SK-N-DZ (cell line): ENCODE measurements around the gene DPH7. TPM values are rescaled to one million over a fixed set of nuclear protein-coding genes. Genes with fewer than 3 reads are reported as not detected.
"Not testable (repeated sequence)": the region's sequence is repeated elsewhere in the genome, so short reads cannot be mapped to it uniquely, and the experiment has no call there.

ENCODE experiments used
- DNase-seq: peaks from one replicate; pipeline ENCODE4 v3.0.0-alpha.2; 2015; ENCODE audit warnings: low spot score
- polyA plus RNA-seq, 2 experiments: library from polyadenylated mRNA; depleted of rRNA; stranded (reverse); fragments of >200 nt; gene quantifications; 2 replicates each; pipeline ENCODE4 v1.2.3, GENCODE V29; 2014

Gene DPH7
- 86.2 and 109 TPM in 2 replicates for polyA plus RNA-seq (2014; cell fraction: cytosol; rRNA removed)
- 392 and 393 TPM in 2 replicates for polyA plus RNA-seq (2014; cell fraction: nucleus; rRNA removed)

DNA sequence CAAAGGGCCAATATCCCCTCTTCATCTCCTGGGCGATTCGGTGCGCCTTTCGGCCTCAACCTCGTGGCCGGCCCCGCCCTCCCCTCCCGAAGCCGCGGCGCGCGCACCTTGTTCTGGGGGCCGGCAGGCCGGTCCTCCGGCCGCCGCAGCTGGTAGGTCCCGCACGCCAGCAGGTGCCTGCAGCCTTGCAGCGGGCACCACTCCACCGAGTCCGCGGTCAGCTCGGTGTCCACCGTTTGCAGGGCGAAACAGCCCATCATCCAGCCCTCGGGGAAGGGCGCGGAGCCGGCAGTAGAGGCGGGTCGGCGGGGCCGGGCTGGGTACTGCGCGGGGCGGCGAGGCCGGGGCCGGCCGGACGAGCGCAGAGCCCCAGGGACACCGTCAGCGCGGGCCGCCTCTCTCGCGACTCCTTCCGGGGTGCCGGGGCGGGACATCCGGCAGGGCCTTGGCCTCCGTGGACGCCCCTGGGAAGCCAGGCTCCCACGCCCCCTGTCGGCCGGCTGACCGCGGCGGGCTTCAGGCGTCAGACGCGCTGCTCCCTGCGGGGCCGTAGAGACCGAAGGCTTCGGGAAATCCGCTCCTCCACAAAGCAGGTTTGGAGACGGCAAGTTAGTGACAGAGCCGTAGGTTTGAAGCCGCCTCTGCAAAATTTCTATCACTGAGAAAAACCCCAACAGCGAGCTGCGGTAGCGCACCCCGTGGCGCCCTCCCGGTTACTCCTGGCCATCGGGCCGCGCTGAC is at the start of gene DPH7:
DPH7 (minus strand) TSS at position 408 of the 741 bp plus-strand sequence; CDS start at position 260, 148 bp downstream.
- peak; percentile 92 for DNase-seq

DNA sequence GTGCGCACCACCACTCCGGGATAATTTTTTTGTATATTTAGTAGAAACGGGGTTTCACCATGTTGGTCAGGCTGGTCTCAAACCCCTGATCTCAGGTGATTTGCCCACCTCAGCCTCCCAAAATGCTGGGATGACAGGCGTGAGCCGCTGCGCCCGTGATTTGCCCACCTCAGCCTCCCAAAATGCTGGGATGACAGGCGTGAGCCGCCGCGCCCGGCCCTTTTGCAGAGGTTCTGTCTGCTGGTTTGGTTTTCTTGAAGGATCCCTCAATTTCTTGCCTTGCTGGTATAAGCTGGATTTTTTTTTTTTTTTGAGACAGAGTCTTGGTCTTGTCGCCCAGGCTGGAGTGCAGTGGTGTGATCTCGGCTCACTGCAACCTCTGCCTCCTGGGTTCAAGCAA is 48.7 kb upstream of the DPH7 start:
- DNase-seq: not testable (repeated sequence)

DNA sequence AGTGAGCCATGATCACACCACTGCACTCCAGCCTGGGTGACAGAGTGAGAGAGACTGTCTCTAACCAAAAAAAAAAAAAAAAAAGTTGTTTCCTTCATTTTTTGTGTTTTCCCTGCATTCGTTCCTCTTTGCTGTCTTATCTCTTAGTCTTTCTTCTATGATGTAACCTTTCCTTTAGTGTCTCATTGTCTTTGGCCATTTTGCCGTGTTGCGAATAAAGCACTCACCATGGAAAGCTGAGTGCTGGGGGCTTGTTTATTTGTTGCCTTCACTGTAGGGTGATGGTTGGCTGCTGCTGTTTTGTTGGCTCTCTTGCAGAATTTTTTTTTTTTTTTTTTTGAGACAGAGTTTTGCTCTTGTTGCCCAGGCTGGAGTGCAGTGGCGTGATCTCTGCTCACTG is 47.7 kb upstream of the DPH7 start:
- DNase-seq: no peak

DNA sequence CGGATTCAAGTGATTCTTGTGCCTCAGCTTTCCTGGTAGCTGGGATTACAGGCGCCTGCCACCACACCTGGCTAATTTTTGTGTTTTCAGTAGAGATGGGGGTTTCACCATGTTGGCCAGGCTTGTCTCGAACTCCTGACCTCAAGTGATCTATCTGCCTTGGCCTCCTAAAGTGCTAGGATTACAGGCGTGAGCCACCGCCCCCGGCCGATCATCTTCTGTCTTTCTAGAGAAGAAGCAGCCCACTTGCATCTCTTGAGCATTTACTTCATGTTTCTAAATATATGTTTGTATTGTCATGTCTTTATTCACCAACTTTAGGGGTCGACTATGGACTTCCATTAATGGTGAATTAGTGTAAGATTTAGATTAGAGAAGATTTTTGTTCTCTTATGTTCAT is 43.5 kb upstream of the DPH7 start:
- not testable (repeated sequence) for DNase-seq

DNA sequence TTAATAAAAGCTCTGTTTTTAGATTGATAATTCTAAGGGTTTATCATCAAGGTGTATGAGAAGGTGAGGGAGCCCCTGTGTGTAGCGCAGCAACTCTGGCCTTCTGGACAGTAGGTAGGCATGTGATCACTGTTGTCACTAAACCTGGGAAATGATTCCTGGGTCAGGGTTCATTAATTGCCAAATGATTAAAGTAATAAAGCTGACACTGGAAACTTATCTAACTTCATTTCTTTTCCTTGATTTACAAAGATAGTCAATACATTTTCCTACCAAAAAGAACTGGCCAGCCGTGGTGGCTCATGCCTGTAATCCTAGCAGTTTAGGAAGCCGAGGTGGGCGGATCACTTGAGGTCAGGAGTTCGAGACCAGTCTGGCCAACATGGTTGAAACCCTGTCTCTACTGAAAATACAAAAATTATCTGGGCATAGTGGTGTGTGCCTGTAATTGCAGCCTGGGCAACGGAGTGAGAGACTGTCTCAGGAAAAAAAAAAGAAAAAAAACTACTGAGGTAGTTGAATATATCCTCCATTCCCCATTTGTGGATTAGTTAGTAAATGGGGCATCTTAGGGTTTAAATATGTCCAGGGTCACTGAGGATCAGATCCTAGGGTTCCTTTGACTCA is 42.5 kb upstream of the DPH7 start:
- no peak for DNase-seq

DNA sequence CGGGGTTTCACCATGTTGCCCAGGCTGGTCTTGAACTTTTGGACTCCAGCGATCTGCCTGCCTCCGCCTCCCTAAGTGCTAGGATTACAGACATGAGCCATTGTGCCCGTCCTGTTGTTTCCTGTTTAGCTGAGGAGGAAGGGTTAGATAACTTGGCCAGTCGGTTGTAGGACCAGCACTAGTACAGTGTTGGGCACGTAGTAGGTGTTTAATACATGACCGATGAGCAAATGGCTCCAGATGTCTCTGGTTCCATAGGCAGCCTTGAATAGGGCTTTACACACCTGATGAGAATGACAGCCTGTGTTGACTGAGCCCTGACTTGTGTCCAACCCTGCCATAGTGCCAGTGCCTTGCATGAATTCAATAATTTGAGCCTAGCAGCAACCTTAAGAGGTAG is 41.9 kb upstream of the DPH7 start:
- DNase-seq: no peak

DNA sequence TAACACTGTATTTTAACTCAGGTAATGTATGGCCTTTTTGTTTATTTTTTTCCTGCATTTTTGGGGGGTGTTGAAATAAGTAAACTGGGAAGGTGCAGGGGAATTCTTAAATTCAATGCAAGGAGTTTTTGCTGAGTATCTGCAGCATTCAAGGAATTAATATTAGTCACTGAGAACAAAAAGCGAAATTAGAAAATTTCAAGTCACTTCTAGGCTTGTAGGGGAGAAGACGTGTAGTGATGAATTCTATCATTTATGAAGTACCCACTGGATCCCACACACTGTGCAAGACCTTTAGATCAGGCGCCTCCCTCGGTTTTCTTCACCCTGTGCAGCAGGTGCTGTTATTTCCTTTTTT is 41.3 kb upstream of the DPH7 start:
- no peak for DNase-seq

DNA sequence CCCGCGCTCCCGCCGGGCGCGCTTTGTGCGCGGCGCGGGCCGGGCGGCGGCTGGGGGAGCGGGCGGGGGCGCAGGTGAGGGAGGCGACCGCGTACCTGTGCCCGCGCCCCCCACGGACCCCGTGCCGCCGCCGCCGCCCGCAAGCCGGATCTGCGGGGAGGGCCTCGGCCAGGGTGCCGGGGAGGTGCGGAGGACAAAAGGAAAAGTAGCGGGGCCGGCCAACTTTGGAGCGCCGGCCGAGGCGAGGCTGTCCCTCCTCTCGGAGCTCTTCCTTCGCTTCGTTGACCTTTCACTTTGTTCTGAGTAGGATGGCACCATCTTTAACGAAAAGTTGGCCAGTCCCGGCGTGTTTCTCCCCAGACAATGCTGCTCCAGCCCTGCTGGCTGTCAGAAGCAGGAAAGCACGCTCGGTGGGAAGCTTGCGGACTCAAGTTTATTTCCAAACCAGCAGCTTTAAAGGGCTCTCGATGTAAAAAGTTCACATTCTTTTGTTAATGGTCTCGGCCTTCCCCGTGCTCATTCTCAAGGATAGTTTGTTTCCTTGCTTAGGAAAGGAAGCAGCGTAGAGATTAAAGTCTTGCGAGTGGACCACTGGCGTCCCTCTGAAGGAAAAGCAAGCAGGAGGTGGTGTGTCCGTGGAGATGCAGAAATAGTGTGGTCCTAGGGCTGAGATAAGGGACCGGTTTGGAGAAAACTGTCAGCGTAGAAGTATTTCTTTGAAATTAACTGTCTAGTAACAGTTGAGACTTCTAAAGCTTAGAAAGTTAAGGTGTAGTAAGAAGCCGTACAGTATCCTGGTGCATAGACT is 40.7 kb upstream of the DPH7 start:
- DNase-seq: no peak

DNA sequence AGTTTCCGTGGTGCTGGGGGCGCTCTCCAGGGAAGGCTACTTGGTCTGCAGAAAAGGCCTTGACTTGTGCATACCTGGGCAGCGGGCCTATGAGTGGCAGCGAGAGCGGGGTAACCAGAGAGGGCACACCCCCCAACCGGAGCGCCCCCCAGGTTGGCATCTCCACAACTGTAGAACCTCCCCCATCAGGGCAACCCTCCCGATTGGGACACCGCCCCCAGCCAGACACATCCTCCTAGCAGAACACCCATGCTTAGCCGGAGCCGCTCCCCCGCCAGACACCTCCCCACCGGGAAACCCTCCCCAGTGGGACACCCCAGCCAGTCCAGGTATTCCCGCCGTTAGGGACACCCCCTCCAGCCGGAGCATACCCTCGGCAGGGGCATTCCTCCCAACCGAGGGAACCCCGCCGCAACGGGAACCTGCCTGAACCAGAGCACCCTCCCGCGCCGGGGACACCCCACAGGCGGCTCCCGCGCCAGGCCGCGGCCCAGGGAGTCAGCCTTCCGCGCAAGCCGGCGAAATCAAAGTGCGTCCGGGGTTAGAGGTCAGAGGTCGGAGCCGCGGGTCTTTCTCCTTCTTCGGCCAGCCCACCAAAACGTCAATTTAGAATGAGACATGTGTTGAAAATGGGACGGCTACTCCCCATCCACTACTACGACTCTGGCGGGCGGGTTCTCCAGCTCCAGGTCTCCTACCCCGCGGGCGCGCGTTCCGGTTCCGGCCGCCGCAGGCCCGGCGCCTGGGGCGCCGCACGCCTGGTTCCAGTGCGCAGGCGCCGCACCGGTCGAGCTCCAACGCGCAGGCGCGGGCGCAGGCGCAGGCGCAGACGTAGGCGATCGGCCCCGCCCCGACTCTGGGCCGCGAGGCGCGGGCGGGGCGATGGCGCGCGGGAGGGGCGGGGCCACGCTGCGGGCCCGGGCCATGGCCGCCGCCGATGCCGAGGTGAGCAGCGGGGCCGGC is 39.7 kb upstream of the DPH7 start, which contains the start of gene EHMT1:
EHMT1 (plus strand) TSS at position 901 of the 963 bp plus-strand sequence; CDS start at position 925, 24 bp downstream.
- DNase-seq: peak; percentile 78

DNA sequence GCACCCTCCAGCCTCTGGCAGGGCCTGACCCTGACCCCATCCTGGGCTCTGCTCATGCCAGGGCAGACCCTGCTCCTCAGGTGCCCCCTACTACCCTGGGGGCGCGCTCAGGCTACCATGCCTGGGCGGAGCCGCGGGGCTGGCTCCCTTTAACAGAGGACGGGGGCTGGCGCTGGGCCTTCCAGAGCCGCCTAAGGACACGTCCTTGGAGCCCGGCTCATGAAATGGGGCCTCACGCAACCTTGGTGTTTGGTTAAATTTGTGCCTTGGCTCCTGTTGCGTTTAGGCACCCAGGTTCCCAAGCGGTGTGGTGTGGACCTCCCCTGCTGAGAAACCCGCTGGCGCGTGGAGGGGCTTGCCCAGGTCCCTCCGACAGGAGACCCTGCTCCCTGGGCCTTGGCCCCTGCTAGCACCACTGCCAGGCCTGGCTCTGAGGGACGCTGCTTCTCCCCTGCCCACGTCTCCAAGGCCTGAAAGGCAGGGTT is 36.7 kb upstream of the DPH7 start:
- DNase-seq: no peak

DNA sequence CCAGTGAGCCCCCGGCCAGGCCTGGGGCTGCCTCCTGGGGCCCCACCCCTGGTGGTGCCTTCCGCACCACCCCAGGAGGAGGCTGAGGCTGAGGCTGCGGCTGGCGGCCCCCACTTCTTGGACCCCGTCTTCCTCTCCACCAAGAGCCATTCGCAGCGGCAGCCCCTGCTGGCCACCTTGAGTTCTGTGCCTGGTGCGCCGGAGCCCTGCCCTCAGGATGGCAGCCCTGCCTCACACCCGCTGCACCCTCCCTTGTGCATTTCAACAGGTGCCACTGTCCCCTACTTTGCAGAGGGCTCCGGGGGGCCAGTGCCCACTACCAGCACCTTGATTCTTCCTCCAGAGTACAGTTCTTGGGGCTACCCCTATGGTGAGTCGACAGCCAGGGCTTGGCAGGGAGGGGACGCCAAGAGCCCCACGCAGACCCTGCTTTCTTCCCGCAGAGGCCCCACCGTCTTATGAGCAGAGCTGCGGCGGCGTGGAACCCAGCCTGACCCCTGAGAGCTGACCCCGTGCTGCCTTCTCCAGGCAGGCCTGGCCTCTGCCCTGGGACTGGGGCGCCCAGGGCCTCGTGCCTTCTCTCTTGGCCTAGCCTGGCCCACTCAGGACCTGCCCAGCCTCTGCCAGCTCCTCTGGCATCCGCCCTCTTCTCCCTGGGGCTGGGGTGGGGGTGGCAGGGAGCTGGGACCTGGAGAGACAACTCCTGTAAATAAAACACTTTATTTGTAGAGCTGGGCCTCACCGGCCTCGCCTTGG is 36.1 kb upstream of the DPH7 start:
- no peak for DNase-seq

DNA sequence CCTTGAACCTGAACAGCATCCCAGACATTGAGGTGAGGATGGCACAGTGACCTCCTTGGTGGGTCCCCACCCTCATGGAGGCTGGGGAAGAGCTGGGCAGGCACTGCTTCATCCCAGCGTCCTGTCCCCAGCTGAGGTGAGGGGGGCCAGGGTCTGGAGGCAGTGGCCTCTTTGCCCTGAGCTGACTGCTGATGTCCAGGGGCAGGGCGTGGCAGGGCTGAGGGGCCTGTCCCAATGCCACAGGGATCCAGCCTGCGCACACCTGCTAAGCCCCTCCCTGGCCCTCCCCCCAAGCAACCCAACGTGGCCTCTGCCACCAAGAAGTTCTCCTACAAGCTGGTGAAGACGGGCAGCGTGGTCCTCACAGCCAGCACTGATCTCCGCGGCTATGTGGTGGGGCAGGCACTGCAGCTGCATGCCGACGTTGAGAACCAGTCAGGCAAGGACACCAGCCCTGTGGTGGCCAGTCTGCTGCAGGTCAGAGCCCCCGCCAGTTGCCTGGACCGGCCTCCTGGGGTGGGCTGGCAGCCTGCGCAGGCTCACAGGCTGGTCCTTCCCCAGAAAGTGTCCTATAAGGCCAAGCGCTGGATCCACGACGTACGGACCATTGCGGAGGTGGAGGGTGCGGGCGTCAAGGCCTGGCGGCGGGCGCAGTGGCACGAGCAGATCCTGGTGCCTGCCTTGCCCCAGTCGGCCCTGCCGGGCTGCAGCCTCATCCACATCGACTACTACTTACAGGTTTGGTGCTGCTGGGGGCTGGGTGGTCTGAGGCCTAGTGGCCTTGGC is 35.2 kb upstream of the DPH7 start:
- no peak for DNase-seq

DNA sequence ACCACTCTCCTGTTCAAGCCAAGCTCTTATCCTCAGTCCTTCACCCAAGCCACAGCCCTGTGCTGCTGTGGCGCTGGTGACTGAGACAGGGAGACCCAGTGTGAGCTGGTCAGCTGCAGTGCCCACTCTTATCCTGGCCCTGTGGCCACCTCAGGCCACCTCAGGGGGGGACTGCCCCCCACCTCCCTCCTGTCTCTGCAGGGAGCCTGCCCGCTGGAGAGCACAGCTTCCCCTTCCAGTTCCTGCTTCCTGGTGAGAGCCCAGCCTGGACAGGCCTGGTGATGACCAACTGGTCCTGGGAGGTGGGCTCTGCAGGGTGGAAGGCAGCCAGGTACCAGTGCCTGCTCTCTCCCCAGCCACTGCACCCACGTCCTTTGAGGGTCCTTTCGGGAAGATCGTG is 34.5 kb upstream of the DPH7 start:
- no peak for DNase-seq

DNA sequence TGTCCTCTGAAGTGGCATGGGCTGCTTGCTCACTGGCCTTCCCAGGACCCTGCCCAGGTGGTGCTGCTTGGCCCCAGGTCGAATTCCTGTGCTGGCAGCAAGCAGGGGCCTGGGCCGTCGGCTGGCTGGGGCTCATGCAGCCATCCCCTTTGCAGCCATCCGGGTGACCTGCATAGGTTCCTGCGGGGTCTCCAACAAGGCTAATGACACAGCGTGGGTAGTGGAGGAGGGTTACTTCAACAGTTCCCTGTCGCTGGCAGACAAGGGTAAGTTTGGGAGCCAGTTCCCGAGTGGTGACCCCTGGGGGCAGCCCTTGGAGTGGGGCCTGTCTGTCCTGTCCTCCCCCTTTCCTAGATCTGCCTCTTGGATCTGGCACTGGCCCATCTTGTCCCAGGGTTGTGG is 34.0 kb upstream of the DPH7 start:
- no peak for DNase-seq

DNA sequence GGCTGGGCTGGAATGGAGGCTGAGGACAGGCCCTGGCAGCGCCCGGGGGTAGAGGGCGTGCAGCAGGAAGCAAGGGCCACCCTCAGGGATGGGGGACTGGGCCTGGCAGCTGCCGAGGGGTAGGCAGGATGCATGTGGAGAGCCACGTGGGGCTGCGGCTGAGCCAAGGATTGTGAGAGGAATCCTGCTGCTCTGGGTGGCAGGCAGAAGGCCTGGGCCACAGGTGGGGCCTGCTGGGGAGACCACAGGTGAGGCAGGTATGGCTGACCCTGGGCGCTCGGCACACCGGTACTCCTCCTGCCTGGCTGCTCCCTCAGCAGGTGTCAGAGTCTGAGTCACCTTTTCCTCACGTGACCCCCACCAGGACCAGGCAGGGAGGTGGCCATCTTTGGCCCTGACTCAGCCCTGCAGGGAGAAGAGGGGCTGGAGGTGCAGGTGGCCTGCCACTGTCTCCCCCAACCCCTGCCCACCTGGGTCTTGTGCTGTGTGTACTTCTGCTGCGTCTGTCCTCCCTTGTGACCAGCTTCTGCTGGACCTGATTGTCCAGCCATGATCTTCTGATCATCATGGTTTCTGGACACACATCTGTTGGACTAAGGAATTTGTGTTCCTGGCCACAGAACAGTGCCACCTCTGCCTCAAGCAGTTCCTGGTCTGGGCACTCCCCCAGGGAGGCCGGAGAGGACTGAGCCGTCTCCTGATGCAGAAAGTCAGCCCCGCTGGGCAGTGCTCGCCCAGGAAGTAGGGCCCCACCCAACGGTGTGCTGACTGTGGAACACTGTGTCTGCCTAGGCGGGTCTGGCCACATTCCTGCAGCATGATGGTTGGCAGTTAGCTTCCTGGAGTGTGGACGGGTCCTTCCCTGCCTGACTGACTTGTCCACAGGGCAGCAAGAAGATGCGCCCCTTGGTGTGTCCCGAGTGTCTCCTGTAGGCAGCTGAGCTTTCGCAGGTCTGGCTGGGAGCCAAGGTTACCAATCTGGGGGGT is 33.2 kb upstream of the DPH7 start:
- no peak for DNase-seq

DNA sequence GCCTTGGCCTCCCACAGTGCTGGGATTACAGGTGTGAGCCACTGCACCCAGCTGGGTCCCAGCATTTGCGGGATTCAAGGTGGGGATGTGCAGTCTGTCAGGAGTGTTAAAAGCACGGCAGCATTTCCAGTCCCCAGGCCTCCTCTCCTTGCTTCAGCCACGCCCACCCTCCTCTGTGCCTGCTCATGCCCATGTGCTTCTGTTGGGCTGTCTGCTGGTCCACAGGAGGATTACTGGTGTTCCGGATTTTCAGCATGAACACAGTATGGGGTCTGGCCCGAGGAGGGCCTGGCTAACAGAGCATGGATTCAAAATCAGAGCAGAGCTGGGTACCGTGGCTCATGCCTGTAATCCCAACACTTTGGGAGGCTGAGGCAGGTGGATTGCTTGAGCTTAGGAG is 32.2 kb upstream of the DPH7 start:
- DNase-seq: no peak

DNA sequence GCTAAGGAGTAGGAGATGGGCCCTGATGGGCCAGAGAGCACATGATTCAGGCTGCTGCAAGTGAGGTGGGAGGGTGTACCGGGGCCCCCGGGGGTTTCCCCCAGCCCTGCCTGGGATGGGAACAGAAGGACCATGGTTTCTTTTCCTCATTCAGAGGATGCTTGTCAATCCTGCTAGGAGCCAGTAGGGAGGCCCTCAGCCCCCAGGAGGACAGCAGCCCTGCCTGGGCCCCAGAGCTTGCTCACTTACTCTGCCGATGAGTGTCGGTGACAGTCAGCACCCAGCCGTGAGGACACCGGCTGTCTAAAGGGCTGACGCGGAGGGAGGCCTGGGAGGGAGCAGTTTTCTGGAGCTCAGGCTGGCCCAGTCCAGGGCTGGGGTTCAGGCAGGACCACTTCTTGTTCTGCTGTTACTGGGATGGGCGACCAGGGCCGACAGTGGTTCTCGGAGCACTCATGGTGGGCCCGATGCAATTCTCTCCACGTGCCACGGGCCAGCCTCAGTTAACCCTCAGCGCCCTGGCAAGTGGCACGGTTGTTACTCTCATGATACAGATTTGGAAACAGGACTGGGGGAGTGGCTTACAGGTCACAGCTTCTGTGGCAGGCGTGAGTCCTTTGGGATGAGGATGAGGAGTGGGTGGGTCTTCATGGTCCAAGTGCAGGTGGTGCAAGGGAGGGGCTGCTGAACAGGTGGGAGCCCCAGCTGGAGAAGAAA is 28.6 kb upstream of the DPH7 start:
- DNase-seq: no peak
